Activated T-cell treated with anti-CD3 and anti-CD28 coated beads, Interleukin-2, amount 50 U/mL, for 24 hours (primary cell): ENCODE measurements around the gene KCNE1.
"Not testable (repeated sequence)": the region's sequence is repeated elsewhere in the genome, so short reads cannot be mapped to it uniquely, and the experiment has no call there.

Source experiments
- DNase-seq: peaks from one replicate; pipeline ENCODE4 v3.0.0-alpha.2; 2020
- H3K27ac Mint-ChIP-seq: 2 replicates; pipeline ENCODE4 v1.8.0; 2020; ENCODE audit warnings: mild to moderate bottlenecking, mixed read lengths
- H3K27me3 Mint-ChIP-seq: 2 replicates; pipeline ENCODE4 v1.8.0; 2020; ENCODE audit warnings: mixed read lengths
- H3K36me3 Mint-ChIP-seq: 2 replicates; pipeline ENCODE4 v1.8.0; 2020; ENCODE audit warnings: low read depth, mixed read lengths
- H3K4me1 Mint-ChIP-seq: 2 replicates; pipeline ENCODE4 v1.8.0; 2020; ENCODE audit warnings: low read depth, mixed read lengths
- H3K4me3 Mint-ChIP-seq: 2 replicates; pipeline ENCODE4 v1.8.0; 2020; ENCODE audit warnings: mild to moderate bottlenecking, moderate library complexity, mixed read lengths
- H3K9me3 Mint-ChIP-seq: 2 replicates; pipeline ENCODE4 v1.8.0; 2020; ENCODE audit warnings: mixed read lengths

KCNE1 gene

DNA sequence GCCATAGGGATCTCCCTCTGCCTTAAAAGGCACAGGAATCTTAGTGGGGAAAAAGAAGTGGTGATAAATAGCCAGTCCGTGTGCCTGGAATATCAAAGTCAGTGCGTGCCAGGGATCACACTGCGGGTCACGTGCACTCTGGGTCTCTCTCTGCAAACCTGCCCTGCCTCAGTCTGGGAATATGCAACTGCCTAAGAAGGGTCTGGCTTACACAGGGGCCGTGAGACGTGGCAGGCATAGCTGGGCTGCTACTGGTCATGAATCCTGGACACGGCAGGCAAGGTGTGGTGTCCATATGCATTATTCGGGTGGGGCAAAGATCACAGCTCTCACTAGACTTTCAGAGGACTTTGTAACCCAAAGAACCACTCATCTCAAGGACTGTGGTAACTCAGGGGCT is 65.0 kb downstream of the KCNE1 start:
- H3K27me3 Mint-ChIP-seq, H3K4me1 Mint-ChIP-seq, H3K9me3 Mint-ChIP-seq, H3K27ac Mint-ChIP-seq, DNase-seq, H3K4me3 Mint-ChIP-seq, H3K36me3 Mint-ChIP-seq: not testable (repeated sequence)

- H3K4me1 Mint-ChIP-seq, result not testable (repeated sequence)
These were observed 68.5 kb downstream of the KCNE1 start for GRCh38 chr21:34443486-34443885.

GRCh38 chr21:34429710-34430109 is 82.3 kb downstream of the KCNE1 start:
- not testable (repeated sequence) for H3K27ac Mint-ChIP-seq, H3K36me3 Mint-ChIP-seq, H3K4me1 Mint-ChIP-seq, H3K4me3 Mint-ChIP-seq, H3K9me3 Mint-ChIP-seq, DNase-seq, H3K27me3 Mint-ChIP-seq

More at GRCh38 chr21:34443486-34443885, 68.5 kb downstream of the KCNE1 start:
- H3K27me3 Mint-ChIP-seq, DNase-seq, H3K9me3 Mint-ChIP-seq, H3K4me3 Mint-ChIP-seq, H3K27ac Mint-ChIP-seq, H3K36me3 Mint-ChIP-seq: not testable (repeated sequence)

DNA sequence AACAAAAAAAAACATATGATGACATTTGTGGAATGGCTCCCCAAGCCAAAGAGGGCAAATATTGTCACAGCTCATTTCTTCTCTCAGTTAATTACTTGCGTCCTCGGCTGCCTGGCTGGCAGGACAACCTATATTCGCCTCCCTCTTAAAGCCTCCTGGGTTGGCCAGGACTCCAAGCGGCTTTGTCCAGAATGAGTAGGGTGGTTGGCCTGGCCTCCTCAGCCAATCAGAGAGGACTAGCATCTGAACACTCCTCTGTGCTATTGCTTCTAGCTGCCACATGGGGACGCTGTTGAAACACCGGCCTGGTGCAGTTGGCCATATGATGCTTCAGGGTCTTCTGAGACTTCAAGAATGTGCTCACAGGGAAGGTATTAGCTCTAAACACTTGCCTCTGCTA is 83.6 kb downstream of the KCNE1 start:
- H3K4me1 Mint-ChIP-seq, H3K27ac Mint-ChIP-seq, H3K36me3 Mint-ChIP-seq, H3K9me3 Mint-ChIP-seq, H3K4me3 Mint-ChIP-seq, H3K27me3 Mint-ChIP-seq, DNase-seq: not testable (repeated sequence)

GRCh38 chr21:34427339-34427738 is 84.7 kb downstream of the KCNE1 start:
- H3K9me3 Mint-ChIP-seq, DNase-seq, H3K4me1 Mint-ChIP-seq, H3K36me3 Mint-ChIP-seq, H3K4me3 Mint-ChIP-seq, H3K27me3 Mint-ChIP-seq, H3K27ac Mint-ChIP-seq: not testable (repeated sequence)

DNA sequence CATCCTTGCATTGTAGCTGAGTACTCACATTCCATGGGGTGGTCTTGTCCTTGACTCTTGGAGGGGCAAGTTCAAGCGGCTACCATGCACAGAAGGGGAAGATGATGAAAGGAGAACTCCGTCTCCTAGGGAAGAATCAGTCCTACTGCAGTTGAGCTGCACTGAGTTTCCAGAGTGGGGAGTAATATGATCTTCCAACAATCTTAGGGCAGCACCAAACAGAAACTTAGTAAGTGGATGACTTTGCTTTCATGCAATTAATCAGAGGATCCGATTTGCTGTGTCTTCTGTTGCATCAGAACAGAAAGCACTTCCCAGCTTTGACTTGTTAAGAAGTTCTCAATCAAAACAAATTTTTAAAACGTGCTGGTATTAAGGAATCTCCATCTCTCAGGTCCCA is 88.2 kb downstream of the KCNE1 start, which contains the start of gene SMIM34:
SMIM34 (minus strand) TSS at position 147 of the 400 bp plus-strand sequence; CDS start at position 35, 112 bp downstream.
- not testable (repeated sequence) for H3K4me3 Mint-ChIP-seq, H3K36me3 Mint-ChIP-seq, H3K27ac Mint-ChIP-seq, DNase-seq, H3K4me1 Mint-ChIP-seq, H3K27me3 Mint-ChIP-seq, H3K9me3 Mint-ChIP-seq

- H3K27me3 Mint-ChIP-seq, H3K27ac Mint-ChIP-seq, H3K9me3 Mint-ChIP-seq, DNase-seq, H3K4me3 Mint-ChIP-seq, H3K4me1 Mint-ChIP-seq, H3K36me3 Mint-ChIP-seq: not testable (repeated sequence)
These were observed 94.4 kb downstream of the KCNE1 start for GRCh38 chr21:34417448-34418077.

GRCh38 chr21:34407294-34407693 is 104.7 kb downstream of the KCNE1 start:
- H3K27ac Mint-ChIP-seq, H3K27me3 Mint-ChIP-seq, H3K4me1 Mint-ChIP-seq, H3K36me3 Mint-ChIP-seq, H3K9me3 Mint-ChIP-seq, H3K4me3 Mint-ChIP-seq, DNase-seq: not testable (repeated sequence)

DNA sequence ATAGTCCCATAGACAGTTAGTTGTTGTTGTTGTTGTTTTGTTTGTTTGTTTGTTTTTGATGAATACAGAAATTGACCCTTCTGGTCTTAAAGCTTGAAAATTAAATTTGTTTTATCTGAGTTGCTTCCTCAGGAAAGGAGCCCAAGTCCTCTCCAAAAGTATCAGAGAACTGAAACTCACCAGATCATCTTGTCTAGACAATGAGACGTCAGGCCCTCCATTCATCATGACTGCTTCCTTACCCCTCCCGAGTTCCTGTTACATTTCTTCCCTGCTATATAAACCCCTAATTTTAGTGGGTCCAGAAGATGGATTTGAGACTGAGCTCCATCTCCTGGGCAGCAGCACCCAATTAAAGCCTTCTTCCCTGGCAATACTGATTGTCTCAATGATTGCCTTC is 105.3 kb downstream of the KCNE1 start:
- not testable (repeated sequence) for H3K27ac Mint-ChIP-seq, H3K9me3 Mint-ChIP-seq, H3K36me3 Mint-ChIP-seq

DNA sequence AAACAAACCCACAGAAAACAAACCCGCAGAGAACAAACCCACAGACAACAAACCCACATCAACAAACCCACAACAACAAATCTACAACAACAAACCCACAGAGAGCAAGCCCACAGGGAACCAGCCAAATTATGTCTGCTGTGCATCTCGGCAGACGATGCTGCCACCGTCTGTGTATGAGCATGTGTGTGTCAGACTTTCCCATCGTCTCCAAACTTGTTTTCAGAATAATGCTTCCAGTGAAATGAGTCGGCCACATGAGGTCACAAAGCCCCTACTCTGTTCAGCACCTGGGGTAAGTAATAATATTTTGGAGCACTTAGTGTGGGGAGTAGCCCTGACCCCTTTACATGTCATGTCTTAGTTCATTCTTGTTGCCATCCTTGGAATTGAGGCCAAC is 105.9 kb downstream of the KCNE1 start:
- H3K4me1 Mint-ChIP-seq, H3K9me3 Mint-ChIP-seq, H3K36me3 Mint-ChIP-seq, DNase-seq, H3K27ac Mint-ChIP-seq, H3K4me3 Mint-ChIP-seq, H3K27me3 Mint-ChIP-seq: not testable (repeated sequence)

More for the DNA sequence above, 105.3 kb downstream of the KCNE1 start:
- H3K4me1 Mint-ChIP-seq, H3K27me3 Mint-ChIP-seq, DNase-seq, H3K4me3 Mint-ChIP-seq: not testable (repeated sequence)

GRCh38 chr21:34405686-34406085 is 106.3 kb downstream of the KCNE1 start:
- H3K27me3 Mint-ChIP-seq, H3K36me3 Mint-ChIP-seq, H3K9me3 Mint-ChIP-seq, H3K4me3 Mint-ChIP-seq, DNase-seq, H3K4me1 Mint-ChIP-seq, H3K27ac Mint-ChIP-seq: not testable (repeated sequence)

DNA sequence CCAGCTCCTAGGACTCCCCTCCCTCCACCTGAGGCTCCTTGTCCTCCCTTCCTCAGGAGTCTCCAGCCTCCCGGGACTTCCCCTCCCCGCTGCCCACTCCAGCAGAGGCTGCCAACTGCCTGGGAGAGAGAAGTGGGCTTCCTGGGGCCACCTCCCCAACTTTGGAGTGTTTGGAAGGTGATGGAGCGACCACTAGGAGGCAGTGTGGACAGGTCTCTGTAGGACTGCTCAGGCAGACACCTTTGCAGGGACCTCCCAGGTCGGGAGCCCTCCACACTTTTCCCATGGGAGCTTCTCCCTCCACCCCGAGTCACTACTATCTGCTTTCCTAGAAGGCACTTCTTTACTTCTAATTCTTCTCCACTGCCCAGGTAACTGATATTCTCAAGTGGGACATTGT is 107.3 kb downstream of the KCNE1 start:
- not testable (repeated sequence) for H3K4me1 Mint-ChIP-seq, DNase-seq, H3K4me3 Mint-ChIP-seq, H3K27ac Mint-ChIP-seq, H3K9me3 Mint-ChIP-seq, H3K27me3 Mint-ChIP-seq, H3K36me3 Mint-ChIP-seq

- H3K27ac Mint-ChIP-seq, H3K36me3 Mint-ChIP-seq, DNase-seq, H3K4me1 Mint-ChIP-seq, H3K9me3 Mint-ChIP-seq, H3K4me3 Mint-ChIP-seq, H3K27me3 Mint-ChIP-seq: not testable (repeated sequence)
These were observed 111.5 kb downstream of the KCNE1 start for GRCh38 chr21:34400522-34400921.
